GM06990 (cell line): Measurements from ENCODE around the gene PJA1.

ENCODE experiments used
- DNase-seq: peaks from one replicate; pipeline ENCODE4 v3.0.0-alpha.2; 2011; ENCODE audit not compliant: insufficient read length; ENCODE audit errors: extremely low read depth
- H3K27me3 ChIP-seq: replicated peaks from 2 replicates; pipeline ENCODE4 v1.6.0; 2011; ENCODE audit warnings: low read length; ENCODE audit not compliant: control insufficient read depth, insufficient read depth
- H3K36me3 ChIP-seq: 2 replicates; pipeline ENCODE4 v1.5.1; 2011; ENCODE audit warnings: low read length; ENCODE audit not compliant: control insufficient read depth, insufficient read depth
- H3K4me3 ChIP-seq: replicated peaks from 2 replicates; pipeline ENCODE4 v1.5.1; 2011; ENCODE audit warnings: low read depth, mild to moderate bottlenecking, control low read depth, low read length
- CTCF ChIP-seq: IDR thresholded peaks from 2 replicates; pipeline ENCODE4 v1.5.1; 2011; ENCODE audit warnings: low read length, control low read depth, mild to moderate bottlenecking, inconsistent platforms; ENCODE audit not compliant: insufficient read depth, poor library complexity, severe bottlenecking

Gene PJA1

DNA sequence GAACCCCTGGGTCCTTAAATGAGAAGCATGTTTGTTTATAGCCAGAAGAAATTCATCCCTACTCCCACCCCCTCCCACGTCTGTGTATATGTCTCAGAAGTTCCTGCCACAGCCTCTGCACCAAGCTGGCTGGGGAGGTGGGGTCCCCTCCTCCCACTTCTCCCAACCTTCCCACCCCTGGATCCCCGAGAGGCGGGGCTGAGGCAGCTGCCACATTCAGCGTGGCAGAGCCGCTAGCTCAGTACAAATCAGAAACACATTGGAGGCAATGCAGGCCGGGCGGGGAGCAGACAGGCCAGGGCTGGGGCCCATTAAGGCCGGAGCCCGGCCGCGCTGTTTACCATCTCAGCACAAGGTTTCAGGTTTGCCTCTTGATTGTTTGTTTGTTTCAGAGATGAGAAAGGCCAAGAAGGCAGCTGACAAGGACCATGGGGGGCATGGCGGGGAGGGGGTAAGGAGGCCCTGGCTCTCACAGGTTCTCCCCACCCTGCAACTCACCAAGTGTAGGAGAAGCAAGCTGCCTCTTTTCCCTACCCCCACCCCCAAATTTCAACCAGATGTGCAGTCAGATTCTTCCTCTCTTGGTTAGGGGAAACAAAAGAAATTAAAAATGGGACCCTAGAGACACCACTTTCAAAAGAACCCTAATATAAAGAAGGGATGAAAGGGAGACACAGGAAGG lies 22.3 kb downstream of the PJA1 start:
- no peak for TF ChIP-seq CTCF
- DNase-seq, result no peak
- no peaks in the 10 kb centered on the region for H3K36me3 ChIP-seq
- H3K4me3 ChIP-seq, result no peak overlapping the region
- peaks cover 1% of the 10 kb centered on the region for H3K27me3 ChIP-seq

- TF ChIP-seq CTCF, result no peak
- no peaks in the 10 kb centered on the region for H3K36me3 ChIP-seq
- H3K27me3 ChIP-seq, result peaks cover under 1% of the 10 kb centered on the region
- DNase-seq, result no peak
- no peak overlapping the region for H3K4me3 ChIP-seq
Observed at GRCh38 chrX:69140837-69141236, 24.4 kb downstream of the PJA1 start.

GRCh38 chrX:69139516-69139915 lies 25.7 kb downstream of the PJA1 start:
- DNase-seq, result no peak
- no peak overlapping the region for H3K4me3 ChIP-seq
- H3K27me3 ChIP-seq, result no peaks in the 10 kb centered on the region; the same call in none of the 2 replicates
- no peak for TF ChIP-seq CTCF
- H3K36me3 ChIP-seq, result no peaks in the 10 kb centered on the region

GRCh38 chrX:69138512-69138911 lies 26.7 kb downstream of the PJA1 start:
- no peak for DNase-seq
- Histone ChIP-seq H3K36me3 (no peaks in the 10 kb centered on the region), H3K4me3 (no peak overlapping the region), H3K27me3 (no peaks in the 10 kb centered on the region; the same call in none of the 2 replicates)
- no peak for TF ChIP-seq CTCF

GRCh38 chrX:69138118-69138390 lies 27.2 kb downstream of the PJA1 start:
- TF ChIP-seq CTCF, result no peak
- Histone ChIP-seq H3K36me3 (no peaks in the 10 kb centered on the region), H3K4me3 (no peak overlapping the region), H3K27me3 (no peaks in the 10 kb centered on the region; the same call in none of the 2 replicates)
- no peak for DNase-seq

GRCh38 chrX:69137371-69138117 lies 27.7 kb downstream of the PJA1 start:
- no peak for DNase-seq
- no peaks in the 10 kb centered on the region for H3K36me3 ChIP-seq
- H3K4me3 ChIP-seq, result no peak overlapping the region
- H3K27me3 ChIP-seq, result no peaks in the 10 kb centered on the region; the same call in none of the 2 replicates
- TF ChIP-seq CTCF, result no peak
